Liver (tissue), 9 donors: ENCODE measurements around the gene DSCAML1. TPM values are rescaled to one million over a fixed set of nuclear protein-coding genes. Genes with fewer than 3 reads are reported as not detected.

Source experiments
- DNase-seq: peaks from one replicate; pipeline ENCODE4 v3.0.0-alpha.2; 2017; ENCODE audit warnings: low spot score
- H3K27ac ChIP-seq, 2 donors: one replicate each; pipeline ENCODE4 v1.7.0; 2013; ENCODE audit warnings: inconsistent platforms in 2 of 2, low read length in 2 of 2, control low read depth in 1 of 2, low read depth in 1 of 2, mild to moderate bottlenecking in 1 of 2
- H3K27me3 ChIP-seq, 4 donors: one replicate each; pipeline versions ENCODE4 v1.6.1 to v1.7.0; 2013; ENCODE audit warnings: low read length in 3 of 4, inconsistent platforms in 1 of 4, mild to moderate bottlenecking in 1 of 4, moderate library complexity in 1 of 4; ENCODE audit not compliant: control insufficient read depth in 4 of 4, insufficient read depth in 4 of 4
- H3K36me3 ChIP-seq, 4 donors: one replicate each; pipeline versions ENCODE4 v1.6.1 to v1.7.0; 2013; ENCODE audit warnings: low read length in 3 of 4, mild to moderate bottlenecking in 3 of 4, low read depth in 1 of 4, moderate library complexity in 1 of 4; ENCODE audit not compliant: control insufficient read depth in 4 of 4, insufficient read depth in 3 of 4
- H3K4me1 ChIP-seq, 4 donors: one replicate each; pipeline versions ENCODE4 v1.6.1 to v1.7.0; 2013; ENCODE audit warnings: low read length in 3 of 4, mild to moderate bottlenecking in 3 of 4, moderate library complexity in 1 of 4; ENCODE audit not compliant: control insufficient read depth in 4 of 4, insufficient read depth in 4 of 4
- H3K4me3 ChIP-seq, 3 donors: one replicate each; pipeline versions ENCODE4 v1.6.1 to v1.7.0; 2013; ENCODE audit warnings: low read length in 3 of 3, control low read depth in 1 of 3, low read depth in 1 of 3, mild to moderate bottlenecking in 1 of 3
- H3K9ac ChIP-seq, 2 donors: one replicate each; pipeline ENCODE4 v1.7.0; 2013; ENCODE audit warnings: low read length in 2 of 2, mild to moderate bottlenecking in 2 of 2, moderate library complexity in 2 of 2, control low read depth in 1 of 2, low read depth in 1 of 2
- H3K9me3 ChIP-seq, 4 donors: one replicate each; pipeline versions ENCODE4 v1.6.1 to v1.7.0; 2013; ENCODE audit warnings: low read length in 3 of 4; ENCODE audit not compliant: control insufficient read depth in 4 of 4
- ATF3 ChIP-seq: IDR thresholded peaks from 2 replicates; pipeline ENCODE4 v1.6.1; 2016; ENCODE audit warnings: antibody characterized with exemption
- FOXA1 ChIP-seq: IDR thresholded peaks from 2 replicates; pipeline ENCODE4 v1.6.1; 2016; ENCODE audit warnings: antibody characterized with exemption
- FOXA2 ChIP-seq: IDR thresholded peaks from 2 replicates; pipeline ENCODE4 v1.6.1; 2016; ENCODE audit warnings: antibody characterized with exemption
- GABPA ChIP-seq, 2 donors: IDR thresholded peaks in 1 of 2; conservative IDR thresholded peaks in 1 of 2; 2 replicates each; pipeline ENCODE4 v1.6.1; 2016; ENCODE audit warnings: antibody characterized with exemption in 2 of 2, mild to moderate bottlenecking in 1 of 2, moderate library complexity in 1 of 2
- HNF4A ChIP-seq, 2 donors: conservative IDR thresholded peaks; 2 replicates each; pipeline ENCODE4 v1.6.1; 2016; ENCODE audit warnings: antibody characterized with exemption in 2 of 2, mild to moderate bottlenecking in 2 of 2
- HNF4G ChIP-seq: IDR thresholded peaks from 2 replicates; pipeline ENCODE4 v1.6.1; 2016; ENCODE audit warnings: antibody characterized with exemption
- JUND ChIP-seq, 2 donors: IDR thresholded peaks; 2 replicates each; pipeline ENCODE4 v1.6.1; 2016; ENCODE audit warnings: antibody characterized with exemption in 2 of 2
- MAX ChIP-seq: IDR thresholded peaks from 2 replicates; pipeline ENCODE4 v1.6.1; 2016; ENCODE audit warnings: antibody characterized with exemption
- RAD21 ChIP-seq, 2 donors: IDR thresholded peaks; 2 replicates each; pipeline ENCODE4 v1.6.1; 2016; ENCODE audit warnings: antibody characterized with exemption in 2 of 2, mild to moderate bottlenecking in 2 of 2
- REST ChIP-seq: IDR thresholded peaks from 2 replicates; pipeline ENCODE4 v1.6.1; 2016; ENCODE audit warnings: antibody characterized with exemption, mild to moderate bottlenecking
- RXRA ChIP-seq, 2 donors: IDR thresholded peaks; 2 replicates each; pipeline ENCODE4 v1.6.1; 2017 to 2018; ENCODE audit warnings: antibody characterized with exemption in 2 of 2, mild to moderate bottlenecking in 1 of 2
- SP1 ChIP-seq: IDR thresholded peaks from 2 replicates; pipeline ENCODE4 v1.6.1; 2018; ENCODE audit warnings: antibody characterized with exemption, mild to moderate bottlenecking
- TAF1 ChIP-seq: conservative IDR thresholded peaks from 2 replicates; pipeline ENCODE4 v1.6.1; 2016; ENCODE audit warnings: antibody characterized with exemption, mild to moderate bottlenecking
- YY1 ChIP-seq: IDR thresholded peaks from 2 replicates; pipeline ENCODE4 v1.6.1; 2016; ENCODE audit warnings: antibody characterized with exemption, mild to moderate bottlenecking
- ZBTB33 ChIP-seq: IDR thresholded peaks from 2 replicates; pipeline ENCODE4 v1.6.1; 2016; ENCODE audit warnings: antibody characterized with exemption
- WGBS: extraction: QIAGEN DNeasy Blood & Tissue Kit; methylation state at CpG from one replicate; pipeline ENCODE4 v1.1.7; 2013; 5-methylcytosine and 5-hydroxymethylcytosine counted together
- polyA plus RNA-seq, 2 donors: library from polyadenylated mRNA; stranded (reverse) in 1 of 2; unstranded in 1 of 2; fragments of 200-250 nt in 1 of 2; fragments of >200 nt in 1 of 2; fragmentation: Nextera tagmentation in 1 of 2; extraction: Ambion mirVana in 1 of 2; gene quantifications; one replicate each; pipeline versions ENCODE4 v1.2.1 to v1.2.3, GENCODE V29; 2013 to 2015
- total RNA-seq, 2 donors: library from RNA; depleted of rRNA; stranded (reverse); fragments of >200 nt; gene quantifications; one replicate each; pipeline ENCODE4 v1.2.3, GENCODE V29; 2014
- donor health status: healthy.
- donor health status: healthy.
- donor health status: healthy.
- donor health status: healthy.
- donor health status: healthy.

DSCAML1 gene
- total and polyA plus RNA-seq, 4 donors = 0.07 to 0.42 (median 0.20) TPM

GRCh38 chr11:117456027-117456720 is 340.8 kb downstream of the DSCAML1 start:
- no peaks in the 10 kb centered on the region for H3K27me3 ChIP-seq
- WGBS = 87% methylated on average over 7 of the region's 7 CpGs
- no peaks in the 10 kb centered on the region for H3K4me1 ChIP-seq
- H3K9ac ChIP-seq = no peak overlapping the region
- H3K36me3 ChIP-seq = no peaks in the 10 kb centered on the region
- no peak overlapping the region for H3K4me3 ChIP-seq
- H3K27ac ChIP-seq = no peak overlapping the region
- DNase-seq = no peak
- no peak for TF ChIP-seq JUND (IDR thresholded peaks at IDR 0.05)
- no peak for TF ChIP-seq REST
- TF ChIP-seq TAF1 = no peak
- no peak for TF ChIP-seq YY1
- no peak for TF ChIP-seq ATF3
- TF ChIP-seq SP1 = no peak
- no peak for TF ChIP-seq HNF4G
- TF ChIP-seq RAD21 (IDR thresholded peaks at IDR 0.05) = no peak
- no peak for TF ChIP-seq FOXA2
- TF ChIP-seq ZBTB33 = no peak
- TF ChIP-seq HNF4A (conservative IDR thresholded peaks at IDR 0.05) = no peak
- TF ChIP-seq MAX = no peak
- no peak for TF ChIP-seq GABPA (IDR thresholded peaks at IDR 0.05 in 1 of 2, conservative IDR thresholded peaks at IDR 0.05 in 1 of 2)
- TF ChIP-seq RXRA (IDR thresholded peaks at IDR 0.05) = no peak
- no peak for TF ChIP-seq FOXA1
- H3K9me3 ChIP-seq = peaks cover 0 to 11% (median 1%) of the 10 kb centered on the region in 4 donors

GRCh38 chr11:117454564-117454917 is 342.5 kb downstream of the DSCAML1 start:
- no peak overlapping the region for H3K9ac ChIP-seq
- 94% methylated on average over 1 of the region's 1 CpG for WGBS
- H3K36me3 ChIP-seq = no peaks in the 10 kb centered on the region
- no peak overlapping the region for H3K27ac ChIP-seq
- no peak for TF ChIP-seq FOXA2
- TF ChIP-seq HNF4G = no peak
- no peak for TF ChIP-seq MAX
- no peak for TF ChIP-seq REST
- TF ChIP-seq HNF4A (conservative IDR thresholded peaks at IDR 0.05) = no peak
- TF ChIP-seq ZBTB33 = no peak
- no peak for TF ChIP-seq RXRA (IDR thresholded peaks at IDR 0.05)
- no peak for TF ChIP-seq FOXA1
- no peak for DNase-seq
- no peak overlapping the region for H3K4me3 ChIP-seq
- H3K9me3 ChIP-seq = peaks cover 0 to 11% (median 1%) of the 10 kb centered on the region in 4 donors
- no peaks in the 10 kb centered on the region for H3K27me3 ChIP-seq
- no peaks in the 10 kb centered on the region for H3K4me1 ChIP-seq
